ENCODE measurements around the gene CDH3.
"Not testable (repeated sequence)": the region's sequence is repeated elsewhere in the genome, so short reads cannot be mapped to it uniquely, and the experiment has no call there.

The CDH3 gene

DNA sequence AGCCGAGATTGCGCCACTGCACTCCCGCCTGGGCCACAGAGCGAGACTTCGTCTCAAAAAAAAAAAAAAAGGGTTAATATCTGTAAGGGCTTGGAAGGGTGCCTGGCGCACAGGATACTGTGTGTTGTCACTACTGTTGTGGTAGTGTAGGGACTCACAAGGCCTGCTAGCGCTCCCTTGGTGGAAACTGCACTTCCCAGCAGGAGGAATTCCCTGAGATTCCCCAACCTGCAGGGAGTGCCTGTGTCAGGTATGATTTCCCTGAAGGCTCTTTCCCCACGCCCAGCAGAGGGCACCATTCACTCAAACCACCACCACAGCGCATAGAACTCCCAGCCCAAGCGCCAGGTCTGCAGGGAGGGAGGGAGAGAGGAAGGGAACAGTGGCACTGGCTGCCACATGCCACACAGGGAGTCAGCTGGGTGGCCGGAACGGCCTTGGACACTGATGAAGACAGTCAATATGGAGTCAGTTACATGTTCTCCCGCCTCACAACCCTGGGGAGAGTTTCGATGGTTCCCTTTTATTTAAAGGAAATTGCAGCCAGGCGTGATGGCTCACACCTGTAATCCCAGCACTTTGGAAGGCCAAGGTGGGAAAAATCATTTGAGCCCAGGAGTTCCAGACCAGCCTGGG lies 59.2 kb downstream of the CDH3 start:
- DNase-seq (ENCODE audit: low read depth) = peak; percentile 62

DNA sequence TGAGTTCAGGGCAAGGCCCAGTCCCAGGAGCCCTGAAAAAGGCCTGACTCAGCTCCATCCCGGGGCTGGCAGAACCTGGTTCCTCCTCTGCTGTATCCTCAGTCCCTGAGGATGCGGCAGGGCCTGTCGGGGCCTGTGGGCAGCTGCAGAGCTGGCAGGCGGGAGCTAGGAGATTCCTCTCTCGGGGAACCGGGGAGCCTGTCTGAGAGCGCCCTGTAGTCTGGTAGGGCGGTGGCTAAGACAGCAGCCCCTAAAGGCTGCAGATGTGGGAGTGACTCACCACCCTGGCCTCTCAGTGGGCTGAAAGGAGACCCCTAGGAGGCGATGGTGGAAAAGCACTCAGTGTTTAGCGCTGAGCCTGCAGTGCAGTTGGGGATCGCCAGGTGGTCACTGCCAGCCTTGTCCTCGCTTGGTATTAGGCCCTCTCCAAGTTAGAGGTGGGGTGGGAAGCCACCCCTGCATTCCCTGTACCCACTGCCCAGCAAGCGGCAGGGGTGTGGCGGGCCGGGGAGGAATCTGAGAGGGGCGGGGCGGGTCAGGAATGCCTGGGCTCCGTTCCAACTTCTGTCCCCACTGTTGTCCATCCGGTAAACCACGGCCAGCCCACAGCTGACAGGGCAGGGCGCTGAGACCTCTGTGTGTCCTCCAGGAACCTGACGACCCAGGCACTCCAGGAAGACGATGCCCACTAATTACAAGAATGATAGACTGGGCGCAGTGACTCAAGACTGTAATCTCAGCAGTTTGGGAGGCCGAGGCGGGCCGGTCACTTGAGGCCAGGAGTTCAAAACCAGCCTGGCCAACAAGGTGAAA lies 62.4 kb downstream of the CDH3 start:
- peak; percentile 48 for DNase-seq (ENCODE audit: low read depth)

DNA sequence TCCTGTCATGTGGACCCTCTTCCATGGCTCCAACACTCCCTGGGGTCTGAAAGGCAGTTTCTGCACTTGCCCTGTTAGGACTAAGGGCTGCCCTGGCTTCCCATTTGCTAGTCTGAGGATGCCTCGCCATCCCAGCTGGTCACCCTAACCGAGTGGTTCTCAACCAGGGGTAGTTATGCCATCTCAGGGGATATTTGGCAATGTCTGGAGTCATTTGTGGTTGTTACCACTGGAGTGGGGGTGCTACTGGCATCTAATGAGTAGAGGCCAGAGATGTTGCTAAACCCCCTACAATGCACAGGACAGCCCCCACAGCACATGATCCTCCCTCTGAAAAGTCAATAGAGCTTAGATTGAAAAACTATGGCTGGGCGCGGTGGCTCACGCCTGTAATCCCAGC lies 65.1 kb downstream of the CDH3 start:
- no peak for DNase-seq (ENCODE audit: low read depth)

DNA sequence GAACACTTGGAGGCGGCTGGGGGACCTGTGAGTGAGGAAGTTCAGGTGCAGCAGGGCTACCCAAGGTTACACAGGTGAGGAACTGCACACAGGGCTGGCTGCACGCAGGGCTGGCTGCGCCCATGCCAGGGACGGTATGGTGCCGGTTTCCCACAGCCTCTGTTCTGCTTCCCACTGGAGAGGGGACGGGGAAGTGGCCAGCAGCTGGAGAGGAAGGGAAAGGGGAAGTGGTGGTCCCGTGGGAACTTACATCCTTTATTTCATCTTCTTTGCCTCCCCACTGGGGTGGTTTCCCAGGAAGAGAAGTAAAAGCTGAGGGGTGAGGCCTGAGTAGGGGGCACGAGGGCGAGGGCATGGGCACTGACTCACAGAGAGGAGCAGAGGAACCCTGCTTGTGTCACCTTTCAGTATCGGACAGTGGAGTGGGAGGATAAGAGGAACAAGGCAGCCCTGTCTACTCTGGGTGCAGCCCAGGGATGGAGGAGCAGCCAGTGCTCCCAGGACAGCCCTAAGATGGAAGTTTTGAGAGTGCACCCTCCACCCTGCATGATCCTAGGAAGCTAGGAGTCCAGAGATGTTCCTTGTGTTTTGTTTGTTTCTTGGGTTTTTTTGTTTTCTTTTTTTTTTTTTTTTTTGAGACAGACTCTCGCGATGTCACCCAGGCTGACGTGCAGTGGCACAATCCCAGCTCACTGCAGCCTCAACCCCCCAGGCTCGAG lies 66.5 kb downstream of the CDH3 start:
- DNase-seq (ENCODE audit: low read depth) = no peak

DNA sequence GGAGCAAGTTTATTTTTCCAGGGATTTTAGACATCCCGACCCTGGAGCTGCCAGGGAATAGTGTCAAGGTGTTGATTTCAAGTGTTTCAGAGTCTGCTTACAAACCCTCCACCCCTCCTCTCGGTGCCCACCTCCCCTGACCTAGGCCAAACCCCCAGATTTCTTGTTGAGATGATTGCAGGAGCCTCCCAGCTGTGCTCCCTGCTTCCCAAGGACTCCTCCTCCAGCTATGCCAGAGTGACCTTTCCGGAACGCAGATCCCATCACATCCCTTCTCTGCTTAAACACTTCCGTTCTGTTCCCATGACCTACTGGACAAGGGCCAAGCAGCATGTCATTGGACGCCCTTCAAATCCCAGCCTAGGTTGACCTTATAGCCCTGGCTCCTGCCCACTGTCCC lies 68.3 kb downstream of the CDH3 start:
- no peak for DNase-seq (ENCODE audit: low read depth)

DNA sequence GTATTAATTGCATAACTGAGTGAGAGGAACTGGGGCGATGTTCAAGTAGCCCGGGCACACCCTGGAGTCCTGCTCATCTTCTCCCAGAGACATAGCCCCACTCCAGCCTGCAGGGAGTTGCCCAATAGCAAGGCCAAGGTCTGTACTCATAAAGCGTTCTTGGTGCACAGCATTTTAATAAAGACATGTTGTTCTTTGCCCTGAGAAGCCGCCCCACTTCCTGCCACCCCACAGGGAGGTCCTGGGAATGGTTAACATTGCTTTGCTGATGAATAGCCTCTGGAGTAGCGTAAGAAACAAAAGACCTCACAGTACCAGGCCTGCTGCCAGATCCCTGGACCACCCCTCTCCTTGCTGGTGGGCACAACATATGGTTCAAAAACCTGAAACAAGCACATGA lies 70.4 kb downstream of the CDH3 start:
- DNase-seq (ENCODE audit: low read depth) = peak; percentile 75

DNA sequence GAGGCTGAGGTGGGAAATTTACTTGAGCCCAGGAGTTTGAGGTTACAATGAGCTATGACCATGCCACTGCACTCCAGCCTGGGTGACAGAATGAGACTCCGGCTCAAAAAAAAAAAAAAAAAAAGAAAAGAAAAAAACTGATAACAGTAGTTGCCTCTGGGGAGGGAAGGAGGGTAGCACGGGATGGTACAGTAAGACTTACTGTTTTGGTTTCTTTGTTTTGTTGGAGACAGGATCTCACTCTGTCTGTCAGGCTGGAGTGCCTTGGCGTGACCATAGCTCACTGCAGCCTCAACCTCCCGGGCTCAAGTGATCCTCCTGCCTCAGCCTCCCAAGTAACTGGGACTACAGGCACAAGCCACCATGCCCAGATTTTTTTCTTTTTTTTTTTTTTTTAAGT lies 71.4 kb downstream of the CDH3 start:
- DNase-seq (ENCODE audit: low read depth) = not testable (repeated sequence)

DNA sequence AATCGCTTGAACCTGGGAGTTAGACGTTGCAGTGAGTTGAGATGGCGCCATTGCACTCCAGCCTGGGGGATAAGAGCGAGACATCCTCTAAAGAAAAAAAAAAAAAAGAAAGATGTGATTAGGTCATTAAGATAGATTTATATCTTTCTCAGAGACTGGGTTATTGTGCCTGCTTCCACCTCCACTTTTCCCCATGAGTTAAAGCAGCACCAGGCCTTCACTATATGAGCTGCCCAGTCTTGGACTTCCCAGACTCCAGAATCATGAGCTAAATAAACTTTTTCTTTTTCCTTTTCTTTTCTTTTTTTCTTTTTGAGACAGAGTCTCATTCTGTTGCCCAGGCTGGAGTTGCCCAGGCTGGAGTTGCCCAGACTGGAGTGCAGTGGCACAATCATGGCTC lies 72.6 kb downstream of the CDH3 start:
- DNase-seq (ENCODE audit: low read depth) = no peak

DNA sequence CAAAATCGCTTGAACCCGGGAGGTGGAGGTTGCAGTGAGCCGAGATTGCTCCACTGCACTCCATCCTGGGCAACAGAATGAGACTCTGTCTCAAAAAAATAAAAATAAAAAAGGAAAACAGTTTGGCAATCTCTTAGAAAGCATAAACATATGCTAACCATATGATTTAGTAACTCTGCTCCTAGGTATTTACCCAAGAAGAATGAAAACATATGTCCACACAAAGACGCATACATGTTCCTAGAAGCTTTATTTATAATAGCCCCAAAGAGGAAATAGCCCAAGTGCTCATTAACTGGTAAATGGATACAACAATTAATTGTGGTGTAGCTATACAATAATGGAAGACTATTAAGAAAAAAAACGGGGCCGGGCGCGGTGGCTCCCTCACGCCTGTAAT lies 73.5 kb downstream of the CDH3 start:
- no peak for DNase-seq (ENCODE audit: low read depth)

DNA sequence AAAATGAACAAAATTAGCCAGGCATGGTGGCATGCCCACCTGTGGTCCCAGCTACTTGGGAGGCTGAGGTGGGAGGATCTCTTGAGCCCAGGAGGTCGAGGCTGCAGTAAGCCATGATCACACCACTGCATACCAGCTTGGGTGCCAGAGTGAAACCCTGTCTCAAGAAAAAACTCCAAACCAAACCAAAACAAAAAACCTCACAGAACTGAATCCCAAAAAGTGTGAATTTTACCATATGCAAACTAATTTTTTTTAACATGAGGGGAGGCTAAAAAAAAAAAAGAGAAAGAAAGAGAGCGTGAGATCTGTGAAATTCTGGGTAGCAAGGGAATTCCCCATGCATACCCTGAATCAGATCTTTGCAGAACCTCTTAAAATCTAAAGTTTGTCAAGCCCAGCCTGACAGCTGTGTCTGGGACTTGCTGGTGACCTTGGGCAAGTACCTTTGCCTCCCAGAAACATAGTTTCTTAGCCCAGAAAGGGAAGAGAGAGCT lies 74.9 kb downstream of the CDH3 start:
- DNase-seq (ENCODE audit: low read depth) = no peak

DNA sequence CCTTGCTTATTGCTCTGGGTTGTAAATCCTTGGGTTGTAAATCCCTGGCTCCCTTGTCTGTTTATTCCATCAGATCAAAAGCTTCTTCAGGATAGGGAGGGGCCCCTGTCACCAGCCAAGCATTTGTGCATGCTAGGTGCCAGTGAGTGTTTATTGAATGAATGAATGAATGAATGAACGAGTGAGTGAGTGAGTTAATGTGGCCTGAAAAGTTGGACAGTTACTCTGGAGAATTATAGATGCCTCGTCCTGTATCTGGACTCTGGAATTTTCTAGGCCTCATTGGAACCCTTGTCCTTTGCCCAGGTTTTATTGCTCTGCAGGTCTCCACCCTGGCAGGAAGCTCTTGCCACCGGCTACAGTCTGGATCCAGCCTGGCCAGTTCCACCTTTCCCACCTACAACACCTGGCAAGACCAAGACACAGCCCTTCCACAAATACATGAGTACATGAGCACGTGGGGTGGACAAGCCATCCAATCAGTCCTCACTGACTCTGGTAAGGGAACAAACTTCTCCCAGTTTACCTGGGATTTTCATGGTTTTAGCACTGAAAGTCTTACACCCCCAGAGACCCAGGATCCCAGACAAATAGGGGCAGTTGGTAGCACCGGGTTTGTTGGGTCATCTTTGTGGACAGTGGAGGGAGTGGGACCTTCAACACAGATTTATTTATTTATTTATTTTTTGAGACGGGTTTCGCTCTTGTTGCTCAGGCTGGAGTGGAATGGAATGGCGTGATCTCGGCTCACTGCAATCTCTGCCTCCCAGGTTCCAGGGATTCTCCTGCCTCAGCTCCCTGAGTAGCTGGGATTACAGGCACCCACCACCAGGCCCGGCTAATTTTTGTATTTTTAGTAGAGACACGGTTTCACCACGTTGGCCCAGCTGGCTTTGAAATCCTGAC lies 77.3 kb downstream of the CDH3 start:
- DNase-seq (ENCODE audit: low read depth) = peak; percentile 19

DNA sequence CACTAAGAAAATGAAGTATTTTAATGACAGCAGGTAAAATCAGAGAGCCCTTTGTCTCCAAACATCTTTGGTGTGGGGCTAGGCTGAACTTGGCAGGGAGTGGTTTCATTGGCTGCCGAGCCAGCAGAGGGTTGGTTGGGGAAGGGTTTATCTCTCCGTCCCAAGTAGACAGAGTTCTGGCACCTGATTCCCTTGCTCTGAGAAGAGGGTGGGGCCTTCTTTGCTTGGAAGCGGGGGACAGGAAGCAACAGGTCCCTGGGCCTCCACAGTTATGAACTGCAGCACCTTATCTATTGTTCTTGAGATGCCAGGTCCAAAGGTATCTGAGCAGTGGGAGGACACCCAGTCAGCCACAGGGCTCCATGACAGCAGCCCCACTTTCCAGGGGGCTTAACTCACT lies 79.7 kb downstream of the CDH3 start:
- DNase-seq (ENCODE audit: low read depth) = no peak

DNA sequence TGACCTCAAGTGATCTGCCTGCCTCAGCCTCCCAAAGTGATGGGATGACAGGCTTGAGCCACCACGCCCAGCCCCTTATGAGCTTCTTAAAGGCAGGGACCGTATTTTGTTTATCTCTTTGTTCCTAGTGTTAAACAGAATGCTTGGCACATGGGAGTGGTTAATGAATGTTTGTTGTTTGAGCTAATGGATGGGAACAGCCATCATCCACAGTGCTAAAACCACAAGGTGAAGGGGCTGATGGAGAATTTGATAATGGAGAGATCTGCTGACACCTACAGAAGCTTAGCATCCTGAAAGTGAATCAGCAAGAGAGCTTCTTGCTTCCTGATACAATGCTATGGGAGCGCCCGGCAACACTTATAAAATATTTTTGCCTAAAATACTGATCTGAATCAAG lies 83.4 kb downstream of the CDH3 start:
- no peak for DNase-seq (ENCODE audit: low read depth)

DNA sequence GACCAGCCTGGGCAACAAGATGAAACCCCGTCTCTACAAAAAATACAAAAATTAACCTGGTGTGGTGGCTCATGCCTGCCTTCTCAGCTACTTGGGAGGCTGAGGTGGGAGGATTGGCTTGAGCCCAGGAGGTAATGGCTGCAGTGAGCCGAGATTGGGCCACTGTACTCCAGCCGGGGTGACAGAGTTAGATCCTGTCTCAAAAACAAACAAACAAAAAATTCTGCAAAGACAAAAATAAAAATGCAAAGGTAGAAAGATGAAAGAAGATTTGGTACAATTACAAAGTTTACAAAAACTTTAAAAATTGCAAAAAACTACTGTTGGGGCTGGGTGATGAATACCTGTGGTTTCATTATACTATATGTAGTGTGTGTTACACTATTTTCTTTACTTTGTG lies 86.5 kb downstream of the CDH3 start:
- no peak for DNase-seq (ENCODE audit: low read depth)

DNA sequence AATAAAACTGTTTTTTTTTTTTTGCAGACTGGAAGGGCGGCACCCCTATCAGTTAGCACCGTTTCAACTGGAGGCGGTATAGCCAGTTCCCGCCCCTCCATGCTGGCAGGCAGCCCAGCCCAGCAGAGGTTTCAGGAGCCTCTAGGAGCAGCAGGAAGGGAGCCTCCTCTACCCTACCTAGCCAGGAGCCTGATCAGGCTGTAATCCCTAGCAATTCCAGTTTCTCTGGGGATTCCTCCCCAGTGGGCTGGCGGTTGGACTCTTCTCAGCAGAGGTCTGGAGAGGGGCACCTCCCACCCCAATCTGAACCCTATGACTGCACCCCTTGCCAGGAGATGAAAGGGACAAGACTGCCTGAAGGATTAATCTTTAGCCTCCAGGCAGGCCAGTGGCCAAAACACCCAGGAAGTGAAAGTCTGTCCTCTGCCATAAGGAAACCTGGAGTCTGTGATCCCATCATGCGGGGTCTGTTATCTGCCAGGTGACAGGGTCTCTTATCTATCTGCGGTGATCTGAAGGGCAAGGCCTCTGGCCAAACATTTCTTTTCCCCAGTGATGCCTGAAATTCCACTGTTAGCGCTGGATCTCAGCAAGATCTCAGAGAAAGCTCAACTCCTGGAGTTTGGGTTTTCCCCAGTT lies 87.1 kb downstream of the CDH3 start:
- peak; percentile 23 for DNase-seq (ENCODE audit: low read depth)

DNA sequence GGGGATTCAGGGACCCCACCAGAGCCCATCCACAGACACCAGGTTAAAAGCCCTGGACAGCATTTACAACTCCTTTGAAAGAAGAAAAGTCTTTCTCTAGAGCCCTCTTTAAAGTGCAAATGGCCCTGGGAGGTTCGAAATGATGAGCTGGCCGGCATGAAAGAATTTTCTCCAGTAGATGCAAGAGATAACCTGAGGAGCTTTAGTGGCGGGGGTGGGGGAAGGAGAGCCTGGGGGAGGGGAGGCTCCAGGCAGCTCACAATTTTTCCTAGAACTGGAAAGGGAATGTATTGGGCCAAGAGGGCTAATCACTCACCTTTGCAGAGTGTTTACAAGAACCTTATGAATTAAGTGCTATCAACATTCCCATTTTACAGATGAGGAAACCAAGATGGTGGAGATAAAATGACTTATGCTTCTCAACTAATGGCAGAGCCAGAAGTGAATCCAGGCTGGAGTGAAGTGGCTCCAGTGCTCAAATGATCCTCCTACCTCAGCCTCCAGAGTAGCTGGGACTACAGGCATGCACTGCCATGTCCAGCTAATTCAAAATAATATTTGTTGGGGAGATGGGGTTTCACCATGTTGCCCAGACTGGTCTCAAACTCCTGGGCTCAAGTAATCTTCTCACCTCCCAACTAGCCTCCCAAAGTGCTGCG lies 87.8 kb downstream of the CDH3 start:
- DNase-seq (ENCODE audit: low read depth) = no peak

DNA sequence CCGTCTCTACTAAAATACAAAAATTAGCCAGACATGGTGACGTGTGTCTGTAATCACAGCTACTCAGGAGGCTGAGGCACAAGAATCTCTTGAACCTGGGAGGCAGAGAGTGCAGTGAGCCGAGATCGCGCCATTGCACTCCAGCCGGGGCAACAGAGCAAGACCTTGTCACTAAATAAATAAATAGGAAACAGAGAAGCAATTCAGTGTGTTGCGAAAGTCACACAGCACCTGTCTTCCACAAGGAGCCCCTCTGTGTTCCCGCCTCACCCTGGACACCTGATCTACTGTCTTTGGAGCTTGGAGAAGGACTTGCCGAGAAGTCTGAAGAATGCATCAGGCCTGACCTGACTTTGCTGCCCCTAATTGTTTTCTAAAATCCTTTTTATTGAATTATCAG lies 88.5 kb downstream of the CDH3 start:
- DNase-seq (ENCODE audit: low read depth) = no peak

DNA sequence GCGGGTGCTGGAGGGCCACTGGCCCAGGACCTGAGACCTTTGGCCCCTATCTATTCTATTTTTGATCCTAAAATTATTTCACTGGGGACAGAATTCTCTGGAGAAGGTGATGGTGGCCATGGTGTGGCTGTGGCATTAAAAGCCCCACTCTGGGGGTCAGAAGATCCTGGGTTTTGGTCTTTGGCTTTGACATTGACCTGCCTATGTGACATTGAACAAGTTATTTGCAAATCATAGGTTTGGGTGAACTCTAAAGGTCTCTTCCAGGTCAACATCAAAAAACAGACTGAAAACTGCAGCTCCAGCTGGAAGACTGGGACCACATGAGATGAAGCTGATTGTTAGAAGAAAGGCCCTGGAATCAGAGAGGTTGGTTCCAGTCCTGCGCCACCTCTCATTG lies 89.7 kb downstream of the CDH3 start:
- DNase-seq (ENCODE audit: low read depth) = no peak

DNA sequence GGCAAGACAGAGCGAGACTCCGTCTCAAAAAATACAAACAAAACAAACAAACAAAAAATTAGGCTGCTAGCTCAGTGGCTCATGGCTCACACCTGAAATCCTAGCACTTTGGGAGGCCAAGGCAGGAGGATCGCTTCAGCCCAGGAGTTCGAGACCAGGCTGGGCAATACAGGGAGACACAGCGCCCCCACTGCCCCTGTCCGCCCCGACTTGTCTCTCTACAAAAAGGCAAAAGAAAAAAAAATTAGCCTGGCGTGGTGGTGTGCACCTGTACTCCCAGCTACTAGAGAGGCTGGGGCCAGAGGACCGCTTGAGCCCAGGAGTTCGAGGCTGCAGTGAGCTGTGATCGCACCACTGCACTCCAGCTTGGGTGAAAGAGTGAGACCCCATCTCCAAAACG lies 91.5 kb downstream of the CDH3 start:
- no peak for DNase-seq (ENCODE audit: low read depth)

DNA sequence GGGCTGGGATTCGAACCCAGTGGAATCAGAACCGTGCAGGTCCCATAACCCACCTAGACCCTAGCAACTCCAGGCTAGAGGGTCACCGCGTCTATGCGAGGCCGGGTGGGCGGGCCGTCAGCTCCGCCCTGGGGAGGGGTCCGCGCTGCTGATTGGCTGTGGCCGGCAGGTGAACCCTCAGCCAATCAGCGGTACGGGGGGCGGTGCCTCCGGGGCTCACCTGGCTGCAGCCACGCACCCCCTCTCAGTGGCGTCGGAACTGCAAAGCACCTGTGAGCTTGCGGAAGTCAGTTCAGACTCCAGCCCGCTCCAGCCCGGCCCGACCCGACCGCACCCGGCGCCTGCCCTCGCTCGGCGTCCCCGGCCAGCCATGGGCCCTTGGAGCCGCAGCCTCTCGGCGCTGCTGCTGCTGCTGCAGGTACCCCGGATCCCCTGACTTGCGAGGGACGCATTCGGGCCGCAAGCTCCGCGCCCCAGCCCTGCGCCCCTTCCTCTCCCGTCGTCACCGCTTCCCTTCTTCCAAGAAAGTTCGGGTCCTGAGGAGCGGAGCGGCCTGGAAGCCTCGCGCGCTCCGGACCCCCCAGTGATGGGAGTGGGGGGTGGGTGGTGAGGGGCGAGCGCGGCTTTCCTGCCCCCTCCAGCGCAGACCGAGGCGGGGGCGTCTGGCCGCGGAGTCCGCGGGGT lies 92.1 kb downstream of the CDH3 start, which contains the start of gene CDH1:
Gene CDH1 (plus strand): TSS at position 247 of the 684 bp plus-strand sequence. CDS start 124 bp downstream, at position 371.
- no peak for DNase-seq (ENCODE audit: low read depth)
